Left colon (tissue), 2 donors: ENCODE measurements around the gene UBALD1. TPM values are rescaled to one million over a fixed set of nuclear protein-coding genes. Genes with fewer than 3 reads are reported as not detected.
A peak's percentile ranks its signal among the peaks of the same experiment; 100 is the strongest.
"Not testable (repeated sequence)": the region's sequence is repeated elsewhere in the genome, so short reads cannot be mapped to it uniquely, and the experiment has no call there.

ENCODE experiments used
- ATAC-seq: fragments of 200-7000 bp; cut with Tn5 transposase; one replicate; pipeline ENCODE4 v1.9.1; 2020; ENCODE audit warnings: mild to moderate bottlenecking, moderate library complexity
- DNase-seq, 2 donors: peaks; one replicate each; pipeline ENCODE4 v3.0.0-alpha.2; 2020
- intact Hi-C, 2 donors: fragments of 100-400 bp; cut with DNase I in 1 of 2; cut with micrococcal nuclease in 1 of 2; formaldehyde crosslinking; loops; one replicate each; pipeline versions ENCODE4 v1.11.2 to v1.14.0; 2022; cut with DNase I, micrococcal nuclease
- long read RNA-seq: library from polyadenylated mRNA; unstranded; transcript quantifications from one replicate; pipeline ENCODE4 v2.0.0, GENCODE V29; 2021
- total RNA-seq, 2 donors: library from RNA; stranded (reverse); fragmentation: NEBNext Ultra II Directional; extraction: Animal tissue kit (Norgen Biotek cat#: 25700); gene quantifications; one replicate each; pipeline ENCODE4 v1.2.1, GENCODE V29; 2021
- donor health status: DM: no; HTN: no; CAD: no.
- donor health status: DM: yes; HTN: yes; CAD: no.

The UBALD1 gene
- 10 to 100 TPM; 17.1 to 19.6 TPM for total RNA-seq
- long read RNA-seq, partial matches to known transcripts, result 0 of 5 reads
- long read RNA-seq, other reads (novel, unspliced or antisense), result 4 of 5 reads

DNA sequence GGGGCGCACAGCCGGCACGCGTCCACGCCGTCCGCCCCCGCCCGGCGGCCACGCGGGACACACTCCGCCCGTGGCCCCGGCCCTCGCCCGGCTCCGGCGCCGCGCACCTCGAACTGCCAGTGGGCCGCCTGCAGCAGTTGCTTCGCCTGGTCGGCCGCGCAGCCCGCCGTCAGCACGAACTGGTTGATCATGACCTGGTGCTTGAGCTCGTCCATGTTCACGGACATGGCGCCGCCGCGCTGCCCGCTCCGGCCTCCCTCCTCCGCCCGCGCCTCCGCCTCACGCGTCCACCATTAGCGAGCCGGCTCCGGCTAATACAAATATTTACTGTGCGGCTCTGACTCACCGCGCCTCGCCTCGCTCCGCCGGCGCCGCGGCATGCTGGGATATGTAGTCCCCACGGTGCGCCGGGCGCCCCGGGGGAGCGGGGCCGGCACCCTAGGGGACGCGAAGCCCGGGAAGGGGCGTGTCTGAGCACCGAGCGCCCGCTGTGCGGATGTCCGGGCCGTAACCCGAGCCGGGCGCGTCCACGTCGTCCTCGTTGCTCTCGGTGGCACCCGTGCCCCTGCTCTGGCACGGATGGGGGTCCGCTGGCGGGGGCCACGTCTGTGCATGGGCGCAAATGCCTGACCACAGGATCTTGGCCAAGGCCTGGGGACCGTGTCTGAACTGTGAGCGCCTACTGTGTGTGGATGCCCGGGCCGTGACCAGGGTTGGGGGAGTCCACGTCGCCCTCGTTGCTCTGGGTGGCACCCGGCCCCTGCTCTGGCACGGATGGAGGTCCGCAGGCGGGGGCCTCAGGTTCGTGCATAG is at the start of gene UBALD1:
Gene UBALD1, minus strand, starts transcription at position 318 of the 813 bp plus-strand sequence. Its CDS starts 91 bp downstream, at position 227.
- ATAC-seq (peak; percentile 66), DNase-seq (peak; percentile 88 to 90)
- intact Hi-C loops, result no loop called here

DNA sequence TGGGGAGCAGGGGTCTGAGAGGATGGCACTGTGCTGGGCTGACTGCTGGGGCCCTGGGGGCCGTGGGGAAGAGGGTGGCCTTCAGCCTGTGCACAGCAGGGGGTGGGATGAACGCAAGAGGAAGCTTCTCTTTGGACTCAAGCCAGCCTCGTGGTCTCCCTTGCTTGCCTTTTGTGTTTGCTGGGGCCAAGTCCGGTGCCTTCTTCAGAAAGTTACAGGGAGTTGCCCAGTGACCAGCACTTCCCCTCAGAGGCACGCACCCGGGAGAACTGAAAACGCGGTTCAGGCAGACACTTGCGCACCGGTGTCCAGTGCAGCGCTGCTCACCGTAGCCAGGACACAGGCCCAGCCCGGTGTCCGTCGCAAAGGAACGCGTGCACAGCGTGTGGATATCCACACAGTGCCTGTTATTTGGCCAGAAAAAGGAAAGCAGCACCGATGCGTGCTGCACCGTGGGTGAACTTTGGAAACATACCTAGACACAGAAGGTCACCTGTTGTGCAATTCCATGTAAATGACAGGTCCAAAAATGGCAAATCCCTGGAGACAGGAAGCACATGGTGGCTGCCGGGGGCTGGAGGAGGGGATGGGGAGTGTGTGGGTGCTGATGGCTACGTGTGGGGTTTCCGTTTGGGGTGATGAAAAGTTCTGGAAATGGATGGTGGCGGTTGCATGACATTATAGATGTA is 49.2 kb upstream of the UBALD1 start:
- peak; percentile 58 to 77 for DNase-seq
- peak; percentile 4 for ATAC-seq
- intact Hi-C loops, result no loop called here

DNA sequence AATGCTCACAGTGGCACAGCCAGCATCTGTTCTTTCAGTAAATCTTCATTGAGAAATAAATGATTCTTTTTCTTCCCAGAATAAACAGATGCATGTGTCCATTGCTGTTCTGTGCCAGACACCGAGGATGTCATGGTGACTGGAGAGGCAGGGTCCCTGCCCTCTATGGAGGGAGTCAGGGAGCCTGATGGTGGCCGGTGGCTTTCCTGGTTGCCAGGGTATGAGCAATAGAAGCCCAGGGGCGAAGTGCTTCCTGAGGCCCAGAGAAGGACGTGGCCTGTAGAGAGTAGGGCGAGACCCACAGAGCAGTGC is 48.7 kb upstream of the UBALD1 start:
- intact Hi-C loops, result no loop called here
- ATAC-seq (no peak), DNase-seq (no peak)

DNA sequence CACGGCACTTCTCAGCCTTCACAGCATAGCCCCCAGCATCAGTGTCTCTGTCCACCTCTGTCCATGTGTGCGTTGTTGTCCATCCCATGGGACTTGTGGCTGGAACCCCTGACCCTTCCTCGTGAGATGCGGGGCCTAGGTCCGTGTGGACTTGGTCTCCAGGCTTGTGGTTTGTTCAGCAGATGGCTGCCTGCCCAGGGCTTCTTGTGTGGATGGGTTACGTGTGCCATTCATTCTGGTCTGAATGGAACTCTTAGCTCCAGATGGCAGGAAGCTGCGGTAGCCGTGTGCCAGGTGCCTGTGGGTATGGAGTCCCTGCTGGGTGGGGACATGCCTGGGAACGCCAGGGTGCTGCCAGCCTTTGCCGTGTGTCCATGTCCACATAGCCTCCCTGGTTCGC is 47.0 kb upstream of the UBALD1 start:
- DNase-seq, result no peak
- intact Hi-C loops, result no loop called here
- ATAC-seq, result no peak

DNA sequence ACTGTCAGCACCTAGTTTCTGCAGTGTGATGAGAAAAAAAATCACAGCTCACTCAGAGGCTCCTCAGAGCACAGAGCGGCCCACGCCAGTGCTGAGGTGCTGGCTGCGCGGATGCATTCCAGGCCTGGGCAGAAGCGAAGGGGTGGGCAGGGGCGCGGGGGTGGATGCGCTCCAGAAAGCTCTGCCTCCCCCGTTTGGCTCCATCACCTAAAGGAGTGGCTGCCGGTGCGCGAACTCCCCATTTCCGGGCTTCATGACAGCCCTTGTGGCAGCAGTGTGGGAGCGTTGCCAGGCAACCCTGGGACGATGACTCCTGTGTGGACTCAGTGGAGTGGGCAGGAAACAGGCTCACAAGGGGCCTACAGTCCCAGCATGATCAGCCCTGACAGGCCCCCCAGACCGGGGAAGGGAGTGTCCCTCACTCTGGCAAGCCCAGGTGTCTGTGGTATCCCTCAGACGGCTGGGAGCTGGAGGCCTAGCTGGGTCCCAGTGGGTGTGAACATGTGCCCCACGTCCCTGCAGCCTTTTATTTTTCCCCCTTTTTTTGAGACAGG is 45.8 kb upstream of the UBALD1 start:
- DNase-seq (peak in 1 of 2 donors; percentile 47), ATAC-seq (no peak)
- intact Hi-C loops, result no loop called here

DNA sequence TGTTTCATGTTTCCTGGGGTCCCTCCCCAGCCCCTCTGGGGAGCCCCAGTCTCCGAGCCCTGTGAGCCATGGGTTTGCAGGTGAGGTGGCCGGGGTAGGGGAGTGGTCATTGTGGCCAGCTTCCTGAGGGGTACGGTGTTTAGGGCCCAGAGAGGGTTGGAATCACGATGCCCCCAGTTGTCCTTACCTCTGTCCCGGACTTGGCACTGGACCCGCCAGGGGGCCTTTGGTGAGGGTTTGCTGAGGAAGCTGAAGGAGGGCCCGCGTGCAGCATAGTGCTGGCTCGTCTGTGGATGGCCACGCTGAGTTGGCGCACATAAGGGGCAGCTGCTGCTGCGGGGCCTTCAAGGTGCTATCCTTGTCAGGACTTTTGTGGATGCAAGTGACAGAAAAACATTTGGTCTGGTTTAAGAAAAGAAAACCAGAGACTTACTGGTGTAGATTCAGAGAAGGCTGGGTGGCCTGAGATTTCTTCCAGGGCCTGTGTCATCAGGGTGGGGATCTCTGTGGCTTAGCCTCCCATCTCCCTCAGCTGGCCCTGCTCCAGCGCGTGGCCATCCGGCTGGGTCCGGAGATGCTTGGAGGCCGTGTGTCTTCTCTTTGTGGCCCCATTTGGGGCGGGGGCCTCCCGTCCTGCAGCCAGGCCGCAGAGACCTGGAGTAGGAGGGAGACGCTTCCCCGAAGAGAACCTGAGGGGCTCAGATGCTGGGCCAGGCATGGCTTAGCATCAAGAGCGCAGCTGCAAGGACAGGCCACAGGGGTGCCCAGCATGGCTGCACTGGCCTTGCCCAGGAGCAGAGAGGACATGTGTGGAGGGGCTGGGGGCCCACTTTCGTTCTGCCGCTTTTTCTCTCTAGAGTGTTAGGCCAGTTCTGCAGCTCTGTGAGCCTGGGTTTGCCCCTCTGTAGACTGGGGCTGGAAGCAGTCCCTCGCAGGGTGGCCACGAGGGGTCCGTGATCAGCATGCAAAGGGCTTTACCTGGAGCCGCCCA is 45.0 kb upstream of the UBALD1 start:
- ATAC-seq (no peak), DNase-seq (no peak)
- intact Hi-C loops, result no loop called here

DNA sequence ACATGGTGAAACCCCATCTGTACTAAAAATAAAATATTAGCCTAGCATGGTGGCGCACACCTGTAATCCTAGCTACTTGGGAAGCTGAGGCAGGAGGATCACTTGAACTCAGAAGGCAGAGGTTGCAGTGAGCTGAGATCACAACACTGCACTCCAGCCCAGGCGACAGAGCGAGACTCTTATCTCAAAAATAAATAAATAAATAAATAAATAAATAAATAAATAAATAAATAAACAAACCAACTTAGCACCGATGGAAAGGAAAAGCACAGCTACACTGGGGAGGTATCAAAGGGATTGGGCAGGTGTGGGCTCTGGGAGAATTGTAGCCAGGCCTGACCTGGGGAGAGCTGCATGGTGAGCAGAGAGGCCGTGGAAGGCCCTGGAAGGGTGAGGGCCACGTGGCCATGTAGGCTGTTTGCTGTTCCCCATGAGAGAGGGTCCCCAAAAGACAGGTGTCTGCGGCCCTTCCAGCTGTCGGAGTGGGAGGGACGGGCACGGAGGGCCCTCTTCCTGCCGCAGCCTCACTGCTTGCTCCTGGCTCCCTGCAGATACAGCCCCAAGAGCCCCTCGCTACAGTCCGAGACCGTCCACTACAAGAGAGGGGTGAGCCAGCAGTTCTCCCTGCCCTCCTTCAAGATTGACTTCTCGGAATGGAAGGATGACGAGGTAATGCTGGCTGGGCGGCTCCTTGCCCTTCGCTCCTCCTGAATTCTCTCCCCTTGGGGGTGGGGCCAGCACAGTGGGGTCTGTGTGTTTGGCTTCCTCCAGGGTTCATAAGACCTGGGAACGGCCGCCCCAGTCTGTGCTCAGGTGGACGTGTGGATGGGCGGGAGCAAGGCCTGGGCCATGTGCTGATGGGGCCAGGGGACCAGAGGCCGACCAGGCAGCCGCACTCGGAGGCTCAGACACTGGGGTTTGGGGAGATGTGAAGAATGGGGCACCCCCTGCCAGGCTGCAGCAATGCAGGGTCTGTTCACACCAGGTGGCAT is 42.3 kb upstream of the UBALD1 start:
- ATAC-seq (no peak), DNase-seq (no peak)
- intact Hi-C loops, result no loop called here

DNA sequence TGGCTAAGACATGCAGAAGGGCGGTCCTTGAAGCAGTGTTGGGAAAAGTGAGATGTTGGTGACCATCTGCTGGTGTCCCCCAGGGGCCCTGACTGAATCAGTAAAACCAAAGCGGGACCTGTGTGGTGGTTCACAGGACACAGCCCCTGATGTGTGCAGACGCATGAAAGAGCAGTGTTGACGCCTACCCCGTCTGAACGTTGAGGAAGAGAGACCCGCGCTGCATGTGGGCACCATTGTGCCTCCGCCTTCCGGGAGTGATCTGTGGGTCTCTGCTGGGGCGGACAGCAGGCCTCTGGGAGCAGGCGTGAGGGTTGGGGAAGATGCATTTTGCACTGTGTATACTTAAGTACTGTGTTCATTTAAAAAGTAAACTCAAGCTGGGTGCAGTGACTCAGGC is 41.5 kb upstream of the UBALD1 start:
- ATAC-seq (no peak), DNase-seq (no peak)
- intact Hi-C loops, result no loop called here

DNA sequence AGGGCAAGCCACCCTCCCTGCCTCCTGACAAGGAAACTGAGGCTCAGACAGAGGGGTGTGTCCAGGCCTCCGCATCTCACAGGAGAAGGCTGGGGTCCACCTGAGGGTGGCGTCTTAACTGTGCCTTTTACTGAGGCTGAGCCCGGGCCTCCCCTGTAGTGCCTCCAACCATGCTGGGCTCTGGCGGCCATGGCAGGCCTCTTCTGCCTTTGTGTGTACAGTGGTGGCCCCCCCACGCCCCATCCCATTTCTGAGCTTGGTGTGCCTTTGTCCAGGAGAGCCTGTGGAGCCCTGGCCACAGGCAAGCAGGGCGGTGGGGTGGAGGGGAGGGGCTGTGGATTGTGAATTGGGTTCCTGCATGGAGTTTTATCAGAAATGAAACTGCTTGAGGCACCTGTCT is 41.1 kb upstream of the UBALD1 start:
- ATAC-seq (no peak), DNase-seq (no peak)
- intact Hi-C loops, result no loop called here

DNA sequence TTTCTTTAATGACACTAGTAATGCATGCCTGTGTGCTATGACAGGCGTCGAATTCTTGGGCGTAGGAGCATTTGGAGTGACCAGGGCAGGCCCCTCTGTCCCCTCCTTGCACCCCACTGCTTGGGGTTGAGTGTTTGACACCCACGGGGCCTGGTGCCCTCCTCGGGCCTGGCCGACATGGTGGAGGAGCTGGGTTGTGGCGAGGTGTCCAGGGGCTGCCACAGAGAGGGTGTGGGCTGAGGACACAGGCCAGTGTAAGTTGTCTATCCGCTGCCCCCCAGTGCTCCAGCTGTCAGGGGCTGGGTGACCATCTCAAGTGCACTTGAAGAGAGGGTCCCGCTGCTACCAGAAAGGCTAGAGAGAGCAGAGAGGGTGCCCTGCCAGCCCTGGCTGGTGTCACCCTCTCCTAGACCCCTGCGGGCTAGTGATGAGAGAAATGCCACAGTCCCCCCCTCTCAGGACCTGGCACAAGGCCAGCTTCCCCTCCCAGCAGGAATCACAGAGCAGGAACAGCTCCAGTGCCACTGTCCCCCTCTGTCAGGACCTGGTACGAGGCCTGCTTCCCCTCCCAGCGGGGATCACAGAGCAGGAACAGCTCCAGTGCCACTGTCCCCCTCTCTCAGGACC is 40.4 kb upstream of the UBALD1 start:
- intact Hi-C loops, result no loop called here
- DNase-seq (no peak), ATAC-seq (no peak)

DNA sequence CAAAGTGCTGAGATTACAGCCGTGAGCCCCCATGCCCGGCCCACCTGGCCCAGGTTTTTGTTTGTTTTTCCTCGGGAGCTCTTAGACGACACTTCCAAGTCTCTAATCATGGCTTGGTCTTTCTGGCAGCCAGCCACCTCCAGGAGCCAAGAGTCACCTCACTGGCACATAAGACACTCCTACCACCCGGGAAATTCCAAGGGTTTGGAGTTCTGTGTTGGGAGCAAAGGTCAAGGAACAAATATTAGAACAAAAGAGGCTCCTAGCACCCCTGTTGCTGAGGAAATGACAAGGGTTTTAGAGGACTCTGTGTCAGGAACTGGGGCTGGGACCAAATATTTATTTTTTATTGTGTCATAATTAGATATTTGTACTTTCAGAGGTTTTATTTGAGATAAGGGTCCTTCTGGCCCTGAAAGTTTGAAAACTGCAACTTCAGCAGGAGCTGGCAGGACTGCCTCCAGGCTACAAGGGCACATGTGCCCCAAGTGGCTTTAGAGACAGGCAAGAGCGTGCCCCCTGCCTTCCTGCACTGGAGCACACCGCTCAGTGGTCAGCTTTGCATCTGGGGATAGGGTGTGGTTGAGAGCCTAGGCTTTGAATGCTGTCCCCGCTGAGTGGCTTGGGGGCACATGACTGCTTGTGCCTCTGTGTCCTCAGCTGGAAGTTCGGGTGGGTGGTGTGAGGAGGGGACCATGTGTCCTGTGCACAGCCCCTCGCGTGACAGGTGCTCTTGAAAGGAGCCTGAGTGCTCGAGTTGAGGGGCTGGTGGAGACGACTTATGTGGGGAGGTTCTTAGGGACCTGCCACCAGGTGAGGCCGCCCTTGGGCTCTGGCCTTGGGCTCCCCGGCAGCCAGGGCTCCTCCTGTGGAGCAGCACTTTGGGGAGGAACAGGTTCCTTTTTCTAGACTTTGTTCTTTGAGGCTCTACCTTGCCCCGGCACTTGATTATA is 39.6 kb upstream of the UBALD1 start:
- DNase-seq (peak; percentile 84 to 86), ATAC-seq (peak; percentile 86)
- intact Hi-C loops, result no loop called here

DNA sequence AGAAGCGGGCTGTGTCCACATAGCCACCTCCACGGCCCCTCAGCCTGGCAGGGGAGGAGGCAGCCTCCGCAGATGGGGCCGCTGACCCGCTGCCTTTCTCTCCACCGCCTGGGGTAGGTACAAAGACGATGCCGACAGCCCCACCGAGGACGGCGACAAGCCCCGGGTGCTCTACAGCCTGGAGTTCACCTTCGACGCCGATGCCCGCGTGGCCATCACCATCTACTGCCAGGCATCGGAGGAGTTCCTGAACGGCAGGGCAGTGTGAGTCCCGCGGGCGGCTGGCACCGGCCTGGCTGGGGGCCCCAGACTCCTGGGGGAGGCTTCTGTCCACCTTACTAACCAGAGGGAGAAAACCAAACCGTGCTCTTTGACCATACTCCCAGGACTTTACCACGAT is 37.9 kb upstream of the UBALD1 start:
- intact Hi-C loops, result no loop called here
- ATAC-seq (no peak), DNase-seq (no peak)

DNA sequence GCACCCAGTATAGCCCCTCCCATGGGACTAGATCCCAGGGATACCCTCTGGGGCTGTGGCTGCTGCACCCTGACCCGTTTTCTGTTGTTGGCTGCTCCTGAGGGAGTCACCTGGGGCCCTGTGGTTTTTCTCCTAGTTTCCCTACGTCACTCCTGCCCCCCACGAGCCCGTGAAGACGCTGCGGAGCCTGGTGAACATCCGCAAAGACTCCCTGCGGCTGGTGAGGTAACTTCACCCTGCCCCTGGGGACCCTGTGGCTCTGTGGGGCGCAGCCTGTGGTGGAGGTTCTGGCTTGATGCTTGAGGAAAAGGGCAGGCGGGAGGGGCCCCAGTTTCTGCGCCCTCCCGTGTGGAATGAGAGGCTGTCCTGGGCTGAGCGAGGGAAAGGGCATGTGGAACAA is 37.1 kb upstream of the UBALD1 start:
- intact Hi-C loops, result no loop called here
- DNase-seq, result no peak
- ATAC-seq, result no peak

DNA sequence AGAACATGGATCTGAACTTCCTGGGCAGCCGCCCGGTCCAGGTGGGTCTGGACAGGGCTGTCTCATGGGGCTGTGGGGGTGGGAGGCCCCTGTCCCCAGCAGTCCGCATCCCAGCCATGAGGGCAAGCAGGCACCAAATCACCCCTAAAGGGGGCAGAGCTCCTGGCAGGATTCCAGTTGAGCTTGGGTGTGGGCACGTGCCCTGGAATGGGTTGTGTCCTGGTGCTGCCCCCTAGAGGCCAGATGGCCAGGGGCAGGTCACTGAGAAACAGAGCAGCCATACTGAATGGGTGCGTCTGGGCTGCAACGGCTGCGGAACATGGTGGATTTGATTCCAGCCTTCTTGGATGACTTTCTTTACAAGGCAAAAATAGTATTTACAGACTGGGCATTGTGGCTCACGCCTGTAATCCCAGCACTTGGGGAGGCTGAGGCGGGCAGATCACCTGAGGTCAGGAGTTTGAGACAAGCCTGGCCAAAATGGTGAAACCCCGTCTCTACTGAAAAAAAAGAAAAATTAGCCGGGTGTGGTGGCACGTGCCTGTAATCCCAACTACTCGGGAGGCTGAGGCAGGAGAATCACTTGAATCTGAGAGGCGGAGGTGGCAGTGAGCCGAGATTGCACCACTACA is 35.9 kb upstream of the UBALD1 start:
- ATAC-seq (peak; percentile 52), DNase-seq (peak; percentile 59 to 82)

DNA sequence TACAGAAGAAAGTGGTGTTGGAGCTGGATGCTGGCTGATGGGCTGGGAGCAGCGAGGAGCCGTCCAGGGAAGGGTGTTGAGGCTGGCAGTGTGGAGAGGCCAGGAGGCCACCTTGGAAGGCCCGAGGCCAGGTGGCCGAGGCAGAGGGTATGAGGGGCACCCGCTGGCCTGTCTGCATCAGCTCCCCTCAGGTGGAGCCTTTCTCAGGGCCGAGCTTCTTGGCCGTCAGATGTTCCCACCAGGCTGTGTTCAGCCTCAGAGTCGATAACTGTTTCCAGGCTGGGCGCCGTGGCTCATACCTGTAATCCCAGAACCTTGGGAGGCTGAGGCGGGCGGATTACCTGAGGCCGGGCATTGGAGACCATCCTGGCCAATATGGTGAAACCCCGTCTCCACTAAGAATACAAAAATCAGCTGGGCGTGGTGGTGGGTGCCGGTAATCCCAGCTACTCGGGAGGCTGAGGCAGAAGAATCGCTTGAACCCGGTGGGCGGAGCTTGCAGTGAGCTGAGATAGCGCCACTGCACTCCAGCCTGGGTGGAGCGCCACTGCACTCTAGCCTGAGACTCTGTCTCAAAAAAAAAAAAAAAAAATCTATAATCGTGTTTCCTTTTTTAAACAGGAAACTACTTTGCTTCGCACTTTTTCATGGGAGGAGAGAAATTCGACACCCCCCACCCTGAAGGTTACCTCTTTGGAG is 35.2 kb upstream of the UBALD1 start:
- intact Hi-C loops, result no loop called here
- ATAC-seq (no peak), DNase-seq (no peak)

More for the DNA sequence above, 35.9 kb upstream of the UBALD1 start:
- intact Hi-C loops, result not testable (repeated sequence)
